HEK293T (cell line): ENCODE data around the gene NEURL1.

ENCODE experiments used
- ARNT ChIP-seq: fragments of 450-650 bp; IDR thresholded peaks from 2 replicates; pipeline ENCODE4 v1.6.1; 2017; ENCODE audit warnings: mild to moderate bottlenecking
- BHLHE40 ChIP-seq: fragments of 450-650 bp; IDR thresholded peaks from 2 replicates; pipeline ENCODE4 v1.6.1; 2016; ENCODE audit warnings: mild to moderate bottlenecking, moderate library complexity, borderline replicate concordance
- CTBP1 ChIP-seq: fragments of 450-650 bp; IDR thresholded peaks from 2 replicates; pipeline ENCODE4 v1.6.1; 2016; ENCODE audit warnings: borderline replicate concordance
- ELF4 ChIP-seq: fragments of 450-650 bp; IDR thresholded peaks from 2 replicates; pipeline ENCODE4 v1.6.1; 2017; ENCODE audit warnings: antibody characterized with exemption
- FOXA1 ChIP-seq: fragments of 450-650 bp; IDR thresholded peaks from 2 replicates; pipeline ENCODE4 v1.6.1; 2016; ENCODE audit warnings: mild to moderate bottlenecking
- FOXK2 ChIP-seq: fragments of 450-650 bp; IDR thresholded peaks from 2 replicates; pipeline ENCODE4 v1.6.1; 2016; ENCODE audit warnings: mild to moderate bottlenecking
- FOXM1 ChIP-seq: fragments of 450-650 bp; IDR thresholded peaks from 2 replicates; pipeline ENCODE4 v1.6.1; 2017; ENCODE audit warnings: mild to moderate bottlenecking, borderline replicate concordance
- L3MBTL2 ChIP-seq: fragments of 450-650 bp; conservative IDR thresholded peaks from 2 replicates; pipeline ENCODE4 v1.6.1; 2016; ENCODE audit warnings: mild to moderate bottlenecking
- NFRKB ChIP-seq: fragments of 450-650 bp; IDR thresholded peaks from 2 replicates; pipeline ENCODE4 v1.6.1; 2016; ENCODE audit warnings: mild to moderate bottlenecking, moderate library complexity
- PKNOX1 ChIP-seq: fragments of 450-650 bp; IDR thresholded peaks from 2 replicates; pipeline ENCODE4 v1.6.1; 2016
- SP1 ChIP-seq: fragments of 450-650 bp; IDR thresholded peaks from 2 replicates; pipeline ENCODE4 v1.6.1; 2017
- SUZ12 ChIP-seq: fragments of 450-650 bp; IDR thresholded peaks from 2 replicates; pipeline ENCODE4 v1.6.1; 2016; ENCODE audit warnings: mild to moderate bottlenecking
- TARDBP ChIP-seq: fragments of 450-650 bp; IDR thresholded peaks from 2 replicates; pipeline ENCODE4 v1.6.1; 2016
- ZNF384 ChIP-seq: fragments of 450-650 bp; IDR thresholded peaks from 2 replicates; pipeline ENCODE4 v1.6.1; 2016

GRCh38 chr10:103629581-103629980, 136.1 kb downstream of the NEURL1 start:
- no peak for TF ChIP-seq ARNT
- no peak for TF ChIP-seq TARDBP
- TF ChIP-seq SUZ12, result no peak
- TF ChIP-seq FOXK2, result no peak
- no peak for TF ChIP-seq CTBP1
- no peak for TF ChIP-seq BHLHE40
- TF ChIP-seq L3MBTL2, result no peak
- TF ChIP-seq PKNOX1, result no peak
- TF ChIP-seq NFRKB, result no peak
- no peak for TF ChIP-seq FOXA1
- TF ChIP-seq SP1, result no peak
- no peak for TF ChIP-seq ZNF384
- TF ChIP-seq ELF4, result no peak
- TF ChIP-seq FOXM1, result no peak
